ENCODE data around the gene C1orf115. TPM values are rescaled to one million over a fixed set of nuclear protein-coding genes. Genes with fewer than 3 reads are reported as not detected.

Gene C1orf115
- total and polyA plus RNA-seq, 4 donors = 13.3 to 19.0 (median 18.5) TPM

GRCh38 chr1:220703305-220703704, 13.1 kb downstream of the C1orf115 start:
- Histone ChIP-seq H3K27ac (ENCODE audit: low read depth in 1 of 2, low read length in 1 of 2) (no peak overlapping the region), H3K27me3 (ENCODE audit: control insufficient read depth in 3 of 3, insufficient read depth in 3 of 3, low read length in 2 of 3) (no peaks in the 10 kb centered on the region), H3K9me3 (ENCODE audit: control insufficient read depth in 4 of 4, insufficient read depth in 3 of 4, low read length in 3 of 4) (no peaks in the 10 kb centered on the region), H3K4me1 (ENCODE audit: control insufficient read depth in 5 of 5, insufficient read depth in 5 of 5, low read length in 5 of 5) (peaks cover 0 to 9% (median 4%) of the 10 kb centered on the region in 5 donors), H3K36me3 (ENCODE audit: control insufficient read depth in 4 of 4, insufficient read depth in 4 of 4, low read length in 4 of 4) (no peaks in the 10 kb centered on the region), H3K4me3 (no peak overlapping the region), H3K9ac (ENCODE audit: insufficient read depth in 1 of 2, low read length in 2 of 2) (no peak overlapping the region)
- TF ChIP-seq CTCF (IDR thresholded peaks at IDR 0.05; ENCODE audit: control extremely low read depth, extremely low read depth) = no peak
- DNase-seq (no peak), ATAC-seq (ENCODE audit: insufficient read depth, low FRiP score) (no peak)
- 77 to 87% methylated on average over 4 of the region's 4 CpGs for WGBS, 2 donors

- DNase-seq (no peak), ATAC-seq (ENCODE audit: insufficient read depth, low FRiP score) (no peak)
- H3K27ac ChIP-seq (ENCODE audit: low read depth in 1 of 2, low read length in 1 of 2) = no peak overlapping the region
- no peaks in the 10 kb centered on the region for H3K36me3 ChIP-seq (ENCODE audit: control insufficient read depth in 4 of 4, insufficient read depth in 4 of 4, low read length in 4 of 4)
- H3K9ac ChIP-seq (ENCODE audit: insufficient read depth in 1 of 2, low read length in 2 of 2) = no peak overlapping the region
- 80 to 93% methylated on average over 7 of the region's 7 CpGs for WGBS, 2 donors
- H3K4me1 ChIP-seq (ENCODE audit: control insufficient read depth in 5 of 5, insufficient read depth in 5 of 5, low read length in 5 of 5) = peaks cover 2 to 12% (median 2%) of the 10 kb centered on the region in 5 donors
- no peaks in the 10 kb centered on the region for H3K27me3 ChIP-seq (ENCODE audit: control insufficient read depth in 3 of 3, insufficient read depth in 3 of 3, low read length in 2 of 3)
- H3K9me3 ChIP-seq (ENCODE audit: control insufficient read depth in 4 of 4, insufficient read depth in 3 of 4, low read length in 3 of 4) = no peaks in the 10 kb centered on the region
- TF ChIP-seq CTCF (IDR thresholded peaks at IDR 0.05; ENCODE audit: control extremely low read depth, extremely low read depth) = no peak
- H3K4me3 ChIP-seq = no peak overlapping the region
Observed at GRCh38 chr1:220705782-220706181, 15.6 kb downstream of the C1orf115 start.

GRCh38 chr1:220706480-220706879, 16.3 kb downstream of the C1orf115 start:
- no peak overlapping the region for H3K27ac ChIP-seq (ENCODE audit: low read depth in 1 of 2, low read length in 1 of 2)

More at GRCh38 chr1:220706480-220706879, 16.3 kb downstream of the C1orf115 start:
- H3K27me3 ChIP-seq (ENCODE audit: control insufficient read depth in 3 of 3, insufficient read depth in 3 of 3, low read length in 2 of 3) = no peaks in the 10 kb centered on the region
- no peak overlapping the region for H3K4me3 ChIP-seq
- TF ChIP-seq CTCF (IDR thresholded peaks at IDR 0.05; ENCODE audit: control extremely low read depth, extremely low read depth) = no peak
- ATAC-seq (ENCODE audit: insufficient read depth, low FRiP score) (no peak), DNase-seq (no peak)
- H3K36me3 ChIP-seq (ENCODE audit: control insufficient read depth in 4 of 4, insufficient read depth in 4 of 4, low read length in 4 of 4) = no peaks in the 10 kb centered on the region
- H3K9ac ChIP-seq (ENCODE audit: insufficient read depth in 1 of 2, low read length in 2 of 2) = no peak overlapping the region
- 83 to 90% methylated on average over 9 of the region's 9 CpGs for WGBS, 2 donors
- no peaks in the 10 kb centered on the region for H3K9me3 ChIP-seq (ENCODE audit: control insufficient read depth in 4 of 4, insufficient read depth in 3 of 4, low read length in 3 of 4)
- H3K4me1 ChIP-seq (ENCODE audit: control insufficient read depth in 5 of 5, insufficient read depth in 5 of 5, low read length in 5 of 5) = peaks cover 0 to 12% (median 0%) of the 10 kb centered on the region in 5 donors

Measured in lung (tissue), 12 donors.